GM12878 (cell line): ENCODE results near the gene TMBIM6.

Experiments used
- CREB1 ChIP-seq: IDR thresholded peaks from 2 replicates; pipeline ENCODE4 v1.6.1; 2012; ENCODE audit warnings: low read depth, mild to moderate bottlenecking, inconsistent platforms
- CREM ChIP-seq: IDR thresholded peaks from 2 replicates; pipeline ENCODE4 v1.6.1; 2014; ENCODE audit warnings: antibody characterized with exemption, low read depth
- EP300 ChIP-seq, 2 experiments: fragments of 150-350 bp in 1 of 2; IDR thresholded peaks; 2 replicates each; pipeline ENCODE4 v1.6.1; 2011 to 2012; ENCODE audit warnings: low read depth in 2 of 2, low read length in 2 of 2, borderline replicate concordance in 1 of 2, improper control_type of control experiment in 1 of 2, inconsistent platforms in 1 of 2; ENCODE audit not compliant: control insufficient read depth in 1 of 2
- FOS ChIP-seq: IDR thresholded peaks from 3 replicates; pipeline ENCODE4 v1.6.1; 2011; ENCODE audit warnings: borderline replicate concordance; ENCODE audit not compliant: insufficient read length; ENCODE audit errors: extremely low read depth
- KAT2A ChIP-seq: conservative IDR thresholded peaks from 2 replicates; pipeline ENCODE4 v1.6.1; 2011; ENCODE audit warnings: low read depth, low read length; ENCODE audit not compliant: control insufficient read depth
- MAX ChIP-seq: IDR thresholded peaks from 2 replicates; pipeline ENCODE4 v1.6.1; 2012; ENCODE audit warnings: low read depth, low read length, improper control_type of control experiment
- POLR2A ChIP-seq: IDR thresholded peaks from 2 replicates; pipeline ENCODE4 v1.6.1; 2011; ENCODE audit warnings: low read depth, mild to moderate bottlenecking, low read length
- SRF ChIP-seq, 2 experiments: IDR thresholded peaks; 2 replicates each; pipeline ENCODE4 v1.6.1; 2011; ENCODE audit warnings: low read depth in 2 of 2, low read length in 2 of 2, mild to moderate bottlenecking in 1 of 2, moderate library complexity in 1 of 2
- TF ChIP-seq, protein P1 (sequence below): IDR thresholded peaks from 2 replicates; pipeline ENCODE4 v1.6.1; 2011; ENCODE audit warnings: low read depth, low read length, improper control_type of control experiment, borderline replicate concordance
- TF ChIP-seq, protein P2 (sequence below): fragments of 450-650 bp; IDR thresholded peaks from 2 replicates; pipeline ENCODE4 v1.6.1; 2017; ENCODE audit warnings: antibody characterized with exemption, mild to moderate bottlenecking, moderate library complexity
- TF ChIP-seq, protein P3 (sequence below), 3 experiments: IDR thresholded peaks in 2 of 3; conservative IDR thresholded peaks in 1 of 3; 2 replicates each; pipeline ENCODE4 v1.5.1; 2011; ENCODE audit warnings: low read depth in 3 of 3, low read length in 3 of 3, mild to moderate bottlenecking in 3 of 3, control low read depth in 2 of 3, moderate library complexity in 2 of 3, inconsistent platforms in 1 of 3, mixed read lengths in 1 of 3; ENCODE audit not compliant: control insufficient read depth in 2 of 3, insufficient read depth in 1 of 3; ENCODE audit errors: extremely low read depth in 1 of 3

GRCh38 chr12:49808686-49809380 is 67.5 kb downstream of the TMBIM6 start:
- TF ChIP-seq SRF (IDR thresholded peaks at IDR 0.05; ENCODE audit: low read depth in 2 of 2, low read length in 2 of 2) (no peak), CREB1 (no peak), KAT2A (no peak), EP300 (IDR thresholded peaks at IDR 0.05; ENCODE audit: borderline replicate concordance in 1 of 2, control insufficient read depth in 1 of 2, low read depth in 2 of 2, low read length in 2 of 2) (no peak), MAX (no peak), CREM (no peak), POLR2A (no peak), FOS (no peak)
- TF ChIP-seq, protein P1, sequence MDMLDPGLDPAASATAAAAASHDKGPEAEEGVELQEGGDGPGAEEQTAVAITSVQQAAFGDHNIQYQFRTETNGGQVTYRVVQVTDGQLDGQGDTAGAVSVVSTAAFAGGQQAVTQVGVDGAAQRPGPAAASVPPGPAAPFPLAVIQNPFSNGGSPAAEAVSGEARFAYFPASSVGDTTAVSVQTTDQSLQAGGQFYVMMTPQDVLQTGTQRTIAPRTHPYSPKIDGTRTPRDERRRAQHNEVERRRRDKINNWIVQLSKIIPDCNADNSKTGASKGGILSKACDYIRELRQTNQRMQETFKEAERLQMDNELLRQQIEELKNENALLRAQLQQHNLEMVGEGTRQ = no peak
- TF ChIP-seq, protein P2, sequence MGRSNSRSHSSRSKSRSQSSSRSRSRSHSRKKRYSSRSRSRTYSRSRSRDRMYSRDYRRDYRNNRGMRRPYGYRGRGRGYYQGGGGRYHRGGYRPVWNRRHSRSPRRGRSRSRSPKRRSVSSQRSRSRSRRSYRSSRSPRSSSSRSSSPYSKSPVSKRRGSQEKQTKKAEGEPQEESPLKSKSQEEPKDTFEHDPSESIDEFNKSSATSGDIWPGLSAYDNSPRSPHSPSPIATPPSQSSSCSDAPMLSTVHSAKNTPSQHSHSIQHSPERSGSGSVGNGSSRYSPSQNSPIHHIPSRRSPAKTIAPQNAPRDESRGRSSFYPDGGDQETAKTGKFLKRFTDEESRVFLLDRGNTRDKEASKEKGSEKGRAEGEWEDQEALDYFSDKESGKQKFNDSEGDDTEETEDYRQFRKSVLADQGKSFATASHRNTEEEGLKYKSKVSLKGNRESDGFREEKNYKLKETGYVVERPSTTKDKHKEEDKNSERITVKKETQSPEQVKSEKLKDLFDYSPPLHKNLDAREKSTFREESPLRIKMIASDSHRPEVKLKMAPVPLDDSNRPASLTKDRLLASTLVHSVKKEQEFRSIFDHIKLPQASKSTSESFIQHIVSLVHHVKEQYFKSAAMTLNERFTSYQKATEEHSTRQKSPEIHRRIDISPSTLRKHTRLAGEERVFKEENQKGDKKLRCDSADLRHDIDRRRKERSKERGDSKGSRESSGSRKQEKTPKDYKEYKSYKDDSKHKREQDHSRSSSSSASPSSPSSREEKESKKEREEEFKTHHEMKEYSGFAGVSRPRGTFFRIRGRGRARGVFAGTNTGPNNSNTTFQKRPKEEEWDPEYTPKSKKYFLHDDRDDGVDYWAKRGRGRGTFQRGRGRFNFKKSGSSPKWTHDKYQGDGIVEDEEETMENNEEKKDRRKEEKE = no peak
- TF ChIP-seq, protein P3, sequence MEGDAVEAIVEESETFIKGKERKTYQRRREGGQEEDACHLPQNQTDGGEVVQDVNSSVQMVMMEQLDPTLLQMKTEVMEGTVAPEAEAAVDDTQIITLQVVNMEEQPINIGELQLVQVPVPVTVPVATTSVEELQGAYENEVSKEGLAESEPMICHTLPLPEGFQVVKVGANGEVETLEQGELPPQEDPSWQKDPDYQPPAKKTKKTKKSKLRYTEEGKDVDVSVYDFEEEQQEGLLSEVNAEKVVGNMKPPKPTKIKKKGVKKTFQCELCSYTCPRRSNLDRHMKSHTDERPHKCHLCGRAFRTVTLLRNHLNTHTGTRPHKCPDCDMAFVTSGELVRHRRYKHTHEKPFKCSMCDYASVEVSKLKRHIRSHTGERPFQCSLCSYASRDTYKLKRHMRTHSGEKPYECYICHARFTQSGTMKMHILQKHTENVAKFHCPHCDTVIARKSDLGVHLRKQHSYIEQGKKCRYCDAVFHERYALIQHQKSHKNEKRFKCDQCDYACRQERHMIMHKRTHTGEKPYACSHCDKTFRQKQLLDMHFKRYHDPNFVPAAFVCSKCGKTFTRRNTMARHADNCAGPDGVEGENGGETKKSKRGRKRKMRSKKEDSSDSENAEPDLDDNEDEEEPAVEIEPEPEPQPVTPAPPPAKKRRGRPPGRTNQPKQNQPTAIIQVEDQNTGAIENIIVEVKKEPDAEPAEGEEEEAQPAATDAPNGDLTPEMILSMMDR (IDR thresholded peaks at IDR 0.05 in 2 of 3, conservative IDR thresholded peaks at IDR 0.05 in 1 of 3; ENCODE audit: control insufficient read depth in 2 of 3, extremely low read depth in 1 of 3, insufficient read depth in 1 of 3, low read depth in 3 of 3, low read length in 3 of 3) = no peak
